GOT3 (cell line): ENCODE data around the gene TMEM151B.
"Not testable (repeated sequence)": the region's sequence is repeated elsewhere in the genome, so short reads cannot be mapped to it uniquely, and the experiment has no call there.

Experiments used
- DNase-seq: peaks from one replicate; lab custom pipeline; 2025; ENCODE audit warnings: mixed read lengths; lab: John Stamatoyannopoulos, UW

The TMEM151B gene

GRCh38 chr6:44333942-44334341 is 63.7 kb downstream of the TMEM151B start:
- no peak for DNase-seq

GRCh38 chr6:44335631-44336030 is 65.4 kb downstream of the TMEM151B start:
- no peak for DNase-seq

GRCh38 chr6:44338228-44339122 is 68.2 kb downstream of the TMEM151B start:
- no peak for DNase-seq

GRCh38 chr6:44339301-44339700 is 69.1 kb downstream of the TMEM151B start:
- DNase-seq, result no peak

GRCh38 chr6:44339763-44340625 is 69.7 kb downstream of the TMEM151B start:
- no peak for DNase-seq

GRCh38 chr6:44341095-44341890 is 71.0 kb downstream of the TMEM151B start:
- no peak for DNase-seq

- DNase-seq, result no peak
Observed at GRCh38 chr6:44342052-44342451, 71.8 kb downstream of the TMEM151B start.

GRCh38 chr6:44342489-44342888 is 72.2 kb downstream of the TMEM151B start, which contains the start of gene SPATS1:
SPATS1 (plus strand) TSS chr6:44342650; CDS start chr6:44343096, 446 bp downstream.
- no peak for DNase-seq

GRCh38 chr6:44346818-44347217 is 76.6 kb downstream of the TMEM151B start:
- DNase-seq, result not testable (repeated sequence)

- DNase-seq, result no peak
Observed at GRCh38 chr6:44349904-44350649, 79.8 kb downstream of the TMEM151B start.

GRCh38 chr6:44350650-44350994 is 80.4 kb downstream of the TMEM151B start:
- DNase-seq, result not testable (repeated sequence)

- DNase-seq, result no peak
Observed at GRCh38 chr6:44352259-44352658, 82.0 kb downstream of the TMEM151B start.

- DNase-seq, result no peak
Observed at GRCh38 chr6:44353336-44353735, 83.1 kb downstream of the TMEM151B start.

- no peak for DNase-seq
Observed at GRCh38 chr6:44355640-44356039, 85.4 kb downstream of the TMEM151B start.

GRCh38 chr6:44356487-44356886 is 86.2 kb downstream of the TMEM151B start:
- no peak for DNase-seq
